HT1080 (cell line): ENCODE results near the gene ST6GALNAC5. TPM values are rescaled to one million over a fixed set of nuclear protein-coding genes. Genes with fewer than 3 reads are reported as not detected.

ENCODE experiments used
- DNase-seq: peaks from one replicate; pipeline ENCODE4 v3.0.0-alpha.2; 2015; ENCODE audit warnings: low read depth
- total RNA-seq: library from RNA; depleted of rRNA; stranded (reverse); fragments of >200 nt; shearing (Covaris generic); gene quantifications from 2 replicates; pipeline ENCODE4 v1.2.3, GENCODE V29; 2014

Gene ST6GALNAC5
- total RNA-seq, 1 experiment from 2014 or later = 6.7 TPM

DNA sequence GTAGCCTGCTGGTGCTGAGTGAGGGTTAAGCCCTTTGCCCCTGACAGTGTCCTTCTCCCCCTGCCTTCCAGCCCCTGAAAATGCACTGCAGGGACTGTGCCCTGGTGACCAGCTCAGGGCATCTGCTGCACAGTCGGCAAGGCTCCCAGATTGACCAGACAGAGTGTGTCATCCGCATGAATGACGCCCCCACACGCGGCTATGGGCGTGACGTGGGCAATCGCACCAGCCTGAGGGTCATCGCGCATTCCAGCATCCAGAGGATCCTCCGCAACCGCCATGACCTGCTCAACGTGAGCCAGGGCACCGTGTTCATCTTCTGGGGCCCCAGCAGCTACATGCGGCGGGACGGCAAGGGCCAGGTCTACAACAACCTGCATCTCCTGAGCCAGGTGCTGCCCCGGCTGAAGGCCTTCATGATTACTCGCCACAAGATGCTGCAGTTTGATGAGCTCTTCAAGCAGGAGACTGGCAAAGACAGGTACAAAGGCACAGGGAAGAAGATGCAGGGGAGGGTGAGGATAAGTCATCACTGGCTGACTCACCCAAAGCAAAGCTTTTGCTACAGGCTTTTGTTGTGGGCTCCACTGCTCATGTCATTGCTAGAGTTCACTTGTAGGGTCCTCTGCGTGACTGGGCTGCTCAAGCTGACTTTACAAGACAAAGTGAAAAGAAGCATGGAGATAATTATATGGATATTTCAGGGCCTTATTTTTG, 177.0 kb downstream of the ST6GALNAC5 start:
- peak; percentile 87 for DNase-seq

GRCh38 chr1:77047575-77047974, 180.3 kb downstream of the ST6GALNAC5 start:
- DNase-seq = no peak

DNA sequence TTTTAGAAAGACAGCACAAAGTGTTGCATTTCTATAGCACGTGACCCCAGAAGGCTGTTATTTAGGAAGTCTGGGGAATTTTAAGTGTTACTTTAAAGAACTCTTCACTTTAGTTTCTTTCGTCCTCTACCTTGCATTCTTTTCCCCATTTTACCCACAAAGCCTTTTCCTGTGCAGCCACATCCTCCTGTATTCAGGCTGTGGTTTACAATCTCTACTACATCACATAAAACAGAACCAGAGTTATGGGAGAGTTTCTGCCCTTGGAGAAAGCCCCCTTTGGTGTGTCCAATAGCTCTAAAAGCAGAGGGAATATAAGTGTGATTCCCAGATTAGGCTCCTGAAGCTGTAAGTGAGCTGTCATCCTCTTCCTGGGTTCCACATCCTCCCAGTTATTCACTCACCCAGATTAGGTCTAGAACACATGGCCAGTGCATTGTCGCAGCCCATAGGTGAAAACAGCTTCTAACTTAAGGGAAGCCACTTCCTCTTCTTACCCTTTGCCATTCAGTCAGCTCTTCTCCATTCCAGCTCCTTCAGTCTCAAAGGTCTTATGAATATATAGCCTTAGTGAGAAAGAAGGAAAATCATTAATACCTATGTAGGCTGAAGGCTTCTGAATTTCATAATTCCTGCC, 180.8 kb downstream of the ST6GALNAC5 start:
- DNase-seq = peak; percentile 38

GRCh38 chr1:77048615-77049005, 181.3 kb downstream of the ST6GALNAC5 start:
- no peak for DNase-seq

- no peak for DNase-seq
These were observed 184.1 kb downstream of the ST6GALNAC5 start for GRCh38 chr1:77051425-77051824.

DNA sequence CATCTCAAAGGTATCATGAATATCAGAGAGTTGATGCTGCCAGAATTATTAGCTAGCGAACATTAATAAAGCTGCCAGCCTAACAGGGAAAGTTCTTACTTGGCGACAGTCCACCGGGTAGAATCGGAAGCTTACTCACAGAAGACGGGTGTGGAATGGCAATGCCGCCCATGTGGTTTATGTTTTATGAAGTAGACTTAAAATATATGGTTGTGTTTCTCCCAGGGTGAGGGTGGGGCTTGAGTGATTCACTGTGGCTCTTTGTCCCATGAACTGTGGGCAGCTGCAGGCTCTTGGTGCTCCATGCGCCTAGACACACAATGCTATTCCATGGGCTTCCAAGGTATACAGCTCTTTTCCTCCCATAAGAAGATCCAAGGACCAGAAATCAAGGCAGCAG, 189.2 kb downstream of the ST6GALNAC5 start:
- DNase-seq = peak; percentile 77

DNA sequence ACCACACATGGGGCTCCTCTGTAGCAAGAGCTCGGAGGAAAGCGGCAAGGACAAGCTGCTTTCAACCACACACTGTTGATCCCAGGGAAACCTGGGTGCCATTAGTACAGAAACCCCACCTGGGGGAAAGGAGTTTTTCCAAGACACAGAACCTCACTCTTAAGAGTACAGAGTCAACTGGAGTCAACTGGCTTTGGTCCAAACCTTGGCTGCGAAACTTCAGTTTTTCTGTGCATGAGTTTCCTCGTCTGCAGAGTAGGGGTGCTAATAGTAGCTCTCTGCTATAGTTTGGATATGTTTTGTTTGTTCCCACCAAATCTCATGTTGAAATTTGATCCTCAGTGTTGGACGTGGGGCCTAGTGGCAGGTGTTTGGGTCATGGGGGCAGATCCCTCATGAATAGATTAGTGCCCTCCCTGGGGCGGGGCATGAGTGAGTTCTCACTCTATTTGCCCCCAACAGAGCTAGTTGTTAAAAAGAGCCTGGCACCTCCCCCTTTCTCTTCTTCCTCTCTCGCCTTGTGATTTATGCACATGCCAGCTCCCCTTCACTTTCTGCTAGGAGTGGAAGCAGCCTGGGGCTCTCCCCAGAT, 190.8 kb downstream of the ST6GALNAC5 start:
- DNase-seq = no peak

DNA sequence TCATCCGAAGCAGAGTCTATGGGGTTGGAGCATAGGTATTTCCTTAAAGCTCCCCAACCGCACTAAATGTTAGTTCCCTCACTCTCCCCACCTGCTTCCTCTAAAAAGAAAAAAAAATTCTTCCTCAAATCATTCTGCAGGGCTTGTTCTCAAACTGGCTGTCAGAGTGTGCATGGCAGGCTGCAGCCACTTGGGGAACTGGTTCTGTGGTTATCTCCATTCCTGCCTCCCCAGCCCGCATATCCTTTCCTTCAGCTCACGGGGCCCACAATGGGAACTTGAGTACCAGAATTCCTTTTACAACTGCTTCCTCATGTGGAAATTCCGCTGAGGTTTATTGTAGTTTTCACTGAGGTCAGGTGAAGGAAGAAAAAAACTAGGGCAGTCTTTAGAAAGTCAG, 192.7 kb downstream of the ST6GALNAC5 start:
- no peak for DNase-seq

DNA sequence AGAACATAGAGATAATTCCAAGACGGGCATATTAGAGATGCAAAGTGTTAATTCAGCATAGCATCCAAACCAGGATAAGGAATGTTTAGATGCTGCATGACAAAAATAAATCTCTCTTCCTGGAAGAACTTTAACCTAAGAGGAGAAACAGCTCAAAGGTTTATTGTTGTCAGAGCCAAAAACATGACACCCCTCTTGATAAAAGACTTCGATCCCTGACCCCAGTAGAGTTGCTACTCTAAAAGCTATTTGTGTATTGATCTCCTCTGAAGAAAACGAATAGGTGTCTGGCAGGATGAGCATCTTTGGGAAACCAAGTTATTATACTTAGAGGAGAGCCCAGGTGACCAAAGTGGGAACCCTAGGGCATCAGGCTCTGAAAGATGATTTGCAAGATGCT, 193.9 kb downstream of the ST6GALNAC5 start:
- DNase-seq = no peak

DNA sequence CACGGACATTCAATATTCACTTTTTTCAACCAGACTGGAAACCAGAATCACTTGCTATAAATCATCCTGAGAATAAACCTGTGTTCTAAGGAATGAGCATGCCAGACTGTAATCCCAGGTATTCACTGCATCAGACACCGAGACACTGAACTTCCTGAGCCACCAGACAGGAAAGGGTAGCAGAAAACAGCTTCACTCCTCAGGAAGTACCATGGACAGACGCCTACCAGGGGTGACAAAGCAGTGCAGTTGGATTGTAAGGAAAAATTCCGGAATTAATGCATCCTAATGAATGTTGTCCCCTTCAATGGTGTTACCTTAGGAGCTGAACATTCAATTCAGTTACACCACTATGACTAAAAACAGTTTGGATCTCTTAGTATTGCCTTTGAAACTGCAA, 195.8 kb downstream of the ST6GALNAC5 start:
- DNase-seq = no peak

- no peak for DNase-seq
These were observed 197.0 kb downstream of the ST6GALNAC5 start for GRCh38 chr1:77064246-77064645.

- DNase-seq = no peak
These were observed 198.5 kb downstream of the ST6GALNAC5 start for GRCh38 chr1:77065693-77066342.

- no peak for DNase-seq
These were observed 200.7 kb downstream of the ST6GALNAC5 start for GRCh38 chr1:77068013-77068412.

DNA sequence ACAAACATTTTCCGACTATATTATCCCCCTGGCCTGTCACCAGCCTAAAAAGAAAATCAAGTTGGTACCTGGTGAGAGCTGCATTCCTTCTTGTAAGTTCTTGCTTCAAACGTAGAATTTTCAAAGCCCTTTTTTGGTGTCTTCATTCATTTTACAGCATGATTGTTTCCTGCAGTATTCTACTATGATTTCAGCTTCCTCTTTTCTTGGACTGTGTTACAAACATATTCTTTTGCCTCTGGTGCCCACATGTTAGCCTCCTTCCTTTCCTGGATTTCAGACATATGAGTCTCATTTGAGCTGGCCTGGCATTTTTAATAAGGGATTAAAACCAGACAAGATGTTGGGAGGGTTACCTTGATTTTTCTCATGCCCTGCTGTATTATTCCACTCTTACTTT, 209.5 kb downstream of the ST6GALNAC5 start:
- DNase-seq = no peak

DNA sequence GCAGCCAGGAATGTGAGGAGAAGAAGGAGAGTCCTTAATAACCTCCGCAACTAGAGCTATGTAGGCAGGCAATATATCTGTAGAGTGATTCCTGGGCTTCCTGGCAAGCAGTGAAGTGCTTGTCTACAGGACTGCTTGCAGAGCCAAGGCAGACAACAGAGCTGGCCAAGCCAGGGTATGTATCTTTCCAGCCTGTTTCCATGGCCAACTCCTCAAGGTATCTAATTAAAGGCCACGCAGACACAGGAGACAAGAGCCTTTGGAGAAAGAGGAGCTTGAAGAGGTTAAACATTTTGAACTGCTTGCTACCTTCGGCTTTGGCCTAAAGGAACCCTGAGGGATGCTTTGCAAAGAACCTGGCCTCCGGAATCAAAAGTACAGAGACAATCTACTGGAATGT, 214.6 kb downstream of the ST6GALNAC5 start:
- no peak for DNase-seq

DNA sequence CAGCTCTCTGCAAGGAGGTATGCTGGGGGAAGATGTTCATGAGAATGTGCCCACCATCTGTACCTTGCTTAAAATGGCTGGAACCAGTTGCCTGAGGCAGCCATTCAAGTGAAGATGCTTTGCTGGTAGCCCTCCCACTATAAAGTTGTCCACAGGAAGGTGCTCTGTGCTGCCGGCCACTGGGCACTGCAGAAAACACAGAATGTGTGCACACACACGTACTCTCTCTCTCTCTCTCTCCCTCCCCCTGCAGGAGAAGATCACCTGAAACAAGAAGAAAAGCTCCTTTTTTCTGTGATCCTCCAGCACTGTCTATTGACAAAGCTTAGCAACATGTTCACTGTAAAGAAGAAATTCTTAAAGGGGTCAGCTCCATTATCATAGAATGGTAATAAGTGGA, 217.2 kb downstream of the ST6GALNAC5 start:
- no peak for DNase-seq

GRCh38 chr1:77085109-77085508, 217.8 kb downstream of the ST6GALNAC5 start:
- no peak for DNase-seq

DNA sequence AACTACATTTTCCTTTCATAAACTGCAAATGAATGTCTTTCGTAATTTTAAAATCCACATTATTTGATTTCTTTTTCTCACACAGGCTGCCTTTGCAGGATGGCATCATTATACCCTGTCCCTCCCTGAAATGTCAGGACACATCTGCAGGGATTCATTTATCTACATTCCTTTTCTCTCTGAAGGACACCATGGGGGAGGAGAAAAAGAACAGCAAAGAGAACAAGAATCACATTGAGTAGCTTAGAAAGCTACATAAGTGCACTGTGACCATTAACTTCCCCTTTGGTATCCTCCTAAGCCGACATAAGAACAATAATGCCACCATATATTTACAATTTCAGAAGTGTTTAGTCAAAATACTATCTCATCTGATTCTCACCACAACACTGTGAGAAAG, 222.5 kb downstream of the ST6GALNAC5 start:
- no peak for DNase-seq

DNA sequence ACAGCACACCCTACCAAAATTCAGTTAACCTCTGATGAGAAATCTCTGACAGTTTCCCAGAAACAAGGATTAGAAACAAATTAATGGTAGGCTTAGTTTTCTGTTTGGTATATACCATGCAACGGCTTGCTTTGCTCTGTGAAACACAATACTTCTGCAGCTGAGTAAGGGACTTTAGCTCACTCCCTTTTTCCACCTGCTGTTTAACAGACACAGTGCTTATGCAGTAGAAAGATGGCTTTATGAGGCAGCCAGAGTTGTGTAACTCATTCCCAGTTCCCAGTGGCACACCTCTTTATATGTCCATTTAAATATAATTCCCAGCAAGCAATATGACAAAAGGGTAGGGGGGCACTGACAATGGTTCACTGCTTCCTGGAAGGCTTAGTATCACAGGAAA, 228.0 kb downstream of the ST6GALNAC5 start:
- DNase-seq = no peak

DNA sequence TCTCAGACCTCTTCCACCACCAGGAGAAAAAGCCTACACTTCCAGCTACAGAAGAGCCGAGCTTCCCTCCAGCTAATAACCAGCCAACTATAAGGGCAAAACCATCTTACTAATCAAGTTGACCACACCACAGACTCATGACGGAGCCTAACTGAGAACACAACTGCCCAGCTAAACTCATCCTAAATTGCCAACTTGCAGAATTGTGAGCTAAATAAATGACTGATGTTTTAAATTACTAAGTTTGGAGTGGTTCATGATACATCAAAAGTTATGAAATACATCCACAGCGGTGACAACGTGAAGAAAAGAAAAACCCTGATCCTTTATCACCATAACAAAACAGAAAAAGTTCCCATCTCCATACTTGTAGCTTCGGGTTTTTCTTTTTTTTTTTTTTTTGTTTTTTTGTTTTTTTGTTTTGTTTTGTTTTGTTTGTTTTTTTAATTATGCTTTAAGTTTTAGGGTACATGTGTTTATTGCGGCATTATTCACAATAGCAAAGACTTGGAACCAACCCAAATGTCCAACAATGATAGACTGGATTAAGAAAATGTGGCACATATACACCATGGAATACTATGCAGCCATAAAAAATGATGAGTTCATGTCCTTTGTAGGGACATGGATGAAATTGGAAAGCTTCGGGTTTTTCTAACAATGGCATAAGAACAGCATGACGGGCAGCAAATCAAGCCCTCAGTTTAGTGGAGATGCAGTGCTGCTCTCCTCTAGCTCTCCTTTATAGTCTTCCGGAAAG, 229.4 kb downstream of the ST6GALNAC5 start:
- DNase-seq = no peak

DNA sequence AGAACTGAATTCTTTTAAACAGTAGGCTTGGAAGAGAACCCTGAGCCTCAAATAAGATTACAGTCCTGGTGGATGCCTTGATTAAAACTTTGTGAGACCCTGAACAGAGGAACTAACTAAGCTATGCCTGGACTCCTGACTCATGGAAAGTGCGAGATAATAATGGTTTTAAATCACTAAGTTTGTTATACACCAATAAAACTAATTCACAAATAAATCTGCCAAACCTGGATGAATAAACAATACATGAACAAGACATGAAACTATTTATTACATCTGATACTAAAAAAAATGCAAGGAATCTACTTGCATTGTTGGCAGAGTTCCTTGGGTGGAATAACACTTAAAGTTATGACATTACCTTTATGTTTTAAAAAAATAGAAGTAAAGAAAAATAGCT, 233.6 kb downstream of the ST6GALNAC5 start:
- DNase-seq = no peak

- DNase-seq = no peak
These were observed 236.2 kb downstream of the ST6GALNAC5 start for GRCh38 chr1:77103486-77103885.
